HCT116 (cell line): ENCODE data around the gene DCAF17.

Source experiments
- CEBPB ChIP-seq: IDR thresholded peaks from 2 replicates; pipeline ENCODE4 v1.6.1; 2012; ENCODE audit warnings: low read depth
- JUND ChIP-seq: IDR thresholded peaks from 2 replicates; pipeline ENCODE4 v1.6.1; 2012
- POLR2A ChIP-seq: IDR thresholded peaks from 2 replicates; pipeline ENCODE4 v1.7.0; 2011; ENCODE audit warnings: borderline replicate concordance; ENCODE audit not compliant: insufficient read depth, insufficient read length; ENCODE audit errors: extremely low read depth
- SIN3A ChIP-seq: IDR thresholded peaks from 2 replicates; pipeline ENCODE4 v1.6.1; 2012; ENCODE audit warnings: low read depth
- ZFX ChIP-seq: fragments of 450-650 bp; IDR thresholded peaks from 2 replicates; pipeline ENCODE4 v1.6.1; 2017
- TF ChIP-seq, protein P1 (sequence below), 3 experiments: fragments of 200-600 bp in 1 of 3; sonication (generic) in 1 of 3; IDR thresholded peaks in 2 of 3; conservative IDR thresholded peaks in 1 of 3; 2 replicates each; pipeline ENCODE4 v1.5.1; 2012 to 2017; ENCODE audit warnings: low read depth in 2 of 3, low read length in 2 of 3, antibody characterized with exemption in 1 of 3, borderline replicate concordance in 1 of 3, control low read depth in 1 of 3, mild to moderate bottlenecking in 1 of 3, mixed read lengths in 1 of 3, mixed run types in 1 of 3, moderate library complexity in 1 of 3; ENCODE audit not compliant: insufficient read depth in 1 of 3
- TF ChIP-seq, protein P2 (sequence below): IDR thresholded peaks from 2 replicates; pipeline ENCODE4 v1.6.1; 2012; ENCODE audit warnings: low read depth
- TF ChIP-seq, protein P3 (sequence below): IDR thresholded peaks from 2 replicates; pipeline ENCODE4 v1.6.1; 2012

DNA sequence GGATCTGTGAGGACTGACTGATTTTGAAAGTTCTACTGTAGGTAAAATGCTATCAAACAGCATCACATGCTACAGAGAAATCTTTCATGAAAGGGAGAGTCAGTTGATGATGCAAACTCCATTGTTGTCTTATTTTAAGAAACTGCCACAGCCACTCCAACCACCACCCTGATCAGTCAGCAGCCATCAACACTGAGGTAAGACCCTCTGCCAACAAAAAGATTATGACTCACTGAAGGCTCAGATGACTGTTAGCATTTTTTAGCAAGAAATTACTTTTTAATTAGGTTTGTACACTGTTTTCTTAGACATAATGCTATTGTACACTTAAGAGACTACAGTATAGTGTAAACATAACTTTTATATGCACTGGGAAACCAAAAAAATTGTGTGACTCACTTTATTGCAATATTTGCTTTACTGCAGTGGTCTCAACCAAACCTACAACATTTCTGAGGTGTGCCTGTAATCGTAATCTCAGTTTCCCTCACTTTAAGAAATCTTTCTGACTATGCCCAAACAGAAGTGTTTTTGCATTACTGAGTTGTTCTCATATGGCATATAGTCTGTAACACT is 43.0 kb upstream of the DCAF17 start:
- TF ChIP-seq, protein P1, sequence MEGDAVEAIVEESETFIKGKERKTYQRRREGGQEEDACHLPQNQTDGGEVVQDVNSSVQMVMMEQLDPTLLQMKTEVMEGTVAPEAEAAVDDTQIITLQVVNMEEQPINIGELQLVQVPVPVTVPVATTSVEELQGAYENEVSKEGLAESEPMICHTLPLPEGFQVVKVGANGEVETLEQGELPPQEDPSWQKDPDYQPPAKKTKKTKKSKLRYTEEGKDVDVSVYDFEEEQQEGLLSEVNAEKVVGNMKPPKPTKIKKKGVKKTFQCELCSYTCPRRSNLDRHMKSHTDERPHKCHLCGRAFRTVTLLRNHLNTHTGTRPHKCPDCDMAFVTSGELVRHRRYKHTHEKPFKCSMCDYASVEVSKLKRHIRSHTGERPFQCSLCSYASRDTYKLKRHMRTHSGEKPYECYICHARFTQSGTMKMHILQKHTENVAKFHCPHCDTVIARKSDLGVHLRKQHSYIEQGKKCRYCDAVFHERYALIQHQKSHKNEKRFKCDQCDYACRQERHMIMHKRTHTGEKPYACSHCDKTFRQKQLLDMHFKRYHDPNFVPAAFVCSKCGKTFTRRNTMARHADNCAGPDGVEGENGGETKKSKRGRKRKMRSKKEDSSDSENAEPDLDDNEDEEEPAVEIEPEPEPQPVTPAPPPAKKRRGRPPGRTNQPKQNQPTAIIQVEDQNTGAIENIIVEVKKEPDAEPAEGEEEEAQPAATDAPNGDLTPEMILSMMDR (IDR thresholded peaks at IDR 0.05 in 2 of 3, conservative IDR thresholded peaks at IDR 0.05 in 1 of 3; ENCODE audit: borderline replicate concordance in 1 of 3, insufficient read depth in 1 of 3, low read depth in 2 of 3, low read length in 2 of 3), result no peak
- no peak for TF ChIP-seq SIN3A
- TF ChIP-seq ZFX, result no peak
- TF ChIP-seq, protein P2, sequence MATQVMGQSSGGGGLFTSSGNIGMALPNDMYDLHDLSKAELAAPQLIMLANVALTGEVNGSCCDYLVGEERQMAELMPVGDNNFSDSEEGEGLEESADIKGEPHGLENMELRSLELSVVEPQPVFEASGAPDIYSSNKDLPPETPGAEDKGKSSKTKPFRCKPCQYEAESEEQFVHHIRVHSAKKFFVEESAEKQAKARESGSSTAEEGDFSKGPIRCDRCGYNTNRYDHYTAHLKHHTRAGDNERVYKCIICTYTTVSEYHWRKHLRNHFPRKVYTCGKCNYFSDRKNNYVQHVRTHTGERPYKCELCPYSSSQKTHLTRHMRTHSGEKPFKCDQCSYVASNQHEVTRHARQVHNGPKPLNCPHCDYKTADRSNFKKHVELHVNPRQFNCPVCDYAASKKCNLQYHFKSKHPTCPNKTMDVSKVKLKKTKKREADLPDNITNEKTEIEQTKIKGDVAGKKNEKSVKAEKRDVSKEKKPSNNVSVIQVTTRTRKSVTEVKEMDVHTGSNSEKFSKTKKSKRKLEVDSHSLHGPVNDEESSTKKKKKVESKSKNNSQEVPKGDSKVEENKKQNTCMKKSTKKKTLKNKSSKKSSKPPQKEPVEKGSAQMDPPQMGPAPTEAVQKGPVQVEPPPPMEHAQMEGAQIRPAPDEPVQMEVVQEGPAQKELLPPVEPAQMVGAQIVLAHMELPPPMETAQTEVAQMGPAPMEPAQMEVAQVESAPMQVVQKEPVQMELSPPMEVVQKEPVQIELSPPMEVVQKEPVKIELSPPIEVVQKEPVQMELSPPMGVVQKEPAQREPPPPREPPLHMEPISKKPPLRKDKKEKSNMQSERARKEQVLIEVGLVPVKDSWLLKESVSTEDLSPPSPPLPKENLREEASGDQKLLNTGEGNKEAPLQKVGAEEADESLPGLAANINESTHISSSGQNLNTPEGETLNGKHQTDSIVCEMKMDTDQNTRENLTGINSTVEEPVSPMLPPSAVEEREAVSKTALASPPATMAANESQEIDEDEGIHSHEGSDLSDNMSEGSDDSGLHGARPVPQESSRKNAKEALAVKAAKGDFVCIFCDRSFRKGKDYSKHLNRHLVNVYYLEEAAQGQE, result no peak
- no peak for TF ChIP-seq CEBPB
- TF ChIP-seq POLR2A, result no peak
- no peak for TF ChIP-seq JUND
- TF ChIP-seq, protein P3, sequence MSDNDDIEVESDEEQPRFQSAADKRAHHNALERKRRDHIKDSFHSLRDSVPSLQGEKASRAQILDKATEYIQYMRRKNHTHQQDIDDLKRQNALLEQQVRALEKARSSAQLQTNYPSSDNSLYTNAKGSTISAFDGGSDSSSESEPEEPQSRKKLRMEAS, result no peak
